Body of pancreas (tissue), 4 donors: ENCODE results near the gene LYSMD1.

Source experiments
- CTCF ChIP-seq, 7 experiments: fragments of 450-650 bp in 4 of 7; fragments of 200-600 bp in 3 of 7; sonication (generic) in 3 of 7; IDR thresholded peaks; one replicate each; pipeline ENCODE4 v1.5.1; 2016 to 2019; ENCODE audit warnings: antibody characterized with exemption in 7 of 7
- POLR2A ChIP-seq, 3 donors: fragments of 450-650 bp; IDR thresholded peaks; one replicate each; pipeline ENCODE4 v1.6.1; 2016; ENCODE audit warnings: antibody characterized with exemption in 3 of 3, mild to moderate bottlenecking in 2 of 3

DNA sequence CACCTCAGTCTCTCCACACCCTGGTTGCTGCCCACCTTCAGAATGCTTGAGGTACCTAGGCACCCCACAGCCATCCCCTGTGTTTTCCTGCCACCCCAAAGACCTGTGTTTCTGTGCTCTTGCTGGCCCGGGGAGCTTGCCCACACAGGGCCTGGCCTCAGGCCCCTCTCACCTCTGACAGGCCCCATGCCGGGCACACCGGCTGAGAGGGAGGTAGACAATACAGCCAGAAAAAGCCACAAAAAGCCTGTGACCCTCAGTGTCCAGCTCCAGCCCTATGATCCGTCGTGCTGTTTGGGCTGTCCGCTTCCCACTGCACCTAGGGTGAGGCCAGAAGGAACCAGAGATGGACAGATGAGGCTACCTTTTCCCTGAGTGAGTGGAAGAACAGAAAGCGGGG, 30.7 kb downstream of the LYSMD1 start:
- TF ChIP-seq CTCF (IDR thresholded peaks at IDR 0.05): no peak
- no peak for TF ChIP-seq POLR2A (IDR thresholded peaks at IDR 0.05)
